Brain microvascular endothelial cell (primary cell): ENCODE data around the gene NCOA5.

ENCODE experiments used
- DNase-seq: peaks from one replicate; pipeline ENCODE4 v3.0.0-alpha.2; 2020
- H3K27ac ChIP-seq: fragments of 250-450 bp; sonication (Bioruptor Pico); 2 replicates; pipeline ENCODE4 v1.5.1; 2020; ENCODE audit warnings: mild to moderate bottlenecking, moderate library complexity
- H3K27me3 ChIP-seq: fragments of 250-450 bp; sonication (Bioruptor Pico); replicated peaks from 2 replicates; pipeline ENCODE4 v1.5.1; 2020; ENCODE audit warnings: mild to moderate bottlenecking
- H3K36me3 ChIP-seq: fragments of 250-450 bp; sonication (Bioruptor Pico); replicated peaks from 2 replicates; pipeline ENCODE4 v1.5.1; 2020; ENCODE audit warnings: mild to moderate bottlenecking
- H3K4me3 ChIP-seq: 2 replicates; pipeline ENCODE4 v1.5.1; 2011; ENCODE audit warnings: low read depth, mild to moderate bottlenecking, control low read depth, low read length, moderate library complexity
- CTCF ChIP-seq: IDR thresholded peaks from 2 replicates; pipeline ENCODE4 v1.5.1; 2011; ENCODE audit warnings: low read depth, mild to moderate bottlenecking, moderate library complexity, low read length, control low read depth, inconsistent platforms; ENCODE audit errors: missing control alignments
- in situ Hi-C: cut with HindIII; loops from 2 replicates; pipeline ENCODE4 v1.10.0; 2017; ENCODE audit warnings: low sequenced_read_pairs, low pct_ligation_motif_present

Gene NCOA5

DNA sequence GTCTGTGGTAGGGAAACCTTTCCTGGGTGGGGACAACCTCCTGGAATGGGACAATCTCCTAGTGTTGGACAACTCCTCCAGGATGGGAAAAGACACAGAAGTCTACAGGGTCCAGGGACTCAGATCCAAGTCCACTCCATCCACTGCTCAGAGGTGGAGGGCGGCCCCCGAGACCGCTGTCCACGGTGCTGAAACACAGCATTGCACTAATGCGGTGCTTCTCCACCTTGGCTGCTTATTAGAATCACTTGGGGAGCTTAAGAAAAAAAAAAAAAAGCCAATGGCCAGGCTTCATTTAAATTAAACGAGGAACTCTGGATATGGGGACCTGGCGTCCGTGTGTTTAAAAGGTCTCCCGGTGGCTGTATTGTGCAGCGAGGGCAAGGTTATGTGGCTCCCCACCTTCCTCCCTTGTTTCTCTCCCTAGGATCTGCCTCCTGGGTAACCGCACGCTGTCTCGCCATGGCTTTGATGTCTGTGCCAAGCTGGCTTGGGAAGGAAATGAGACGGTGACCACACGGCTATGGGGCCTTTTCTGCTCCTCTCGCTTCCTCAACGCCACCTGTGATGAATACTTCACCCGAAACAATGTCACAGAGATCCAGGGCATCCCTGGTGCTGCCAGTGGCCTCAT lies 48.7 kb downstream of the NCOA5 start:
- DNase-seq: no peak
- in situ Hi-C loops: no loop called here
- no peak for TF ChIP-seq CTCF
- H3K4me3 ChIP-seq: no peak overlapping the region
- no peak overlapping the region for H3K27ac ChIP-seq
- H3K36me3 ChIP-seq: no peaks in the 10 kb centered on the region
- H3K27me3 ChIP-seq: peaks cover 2% of the 10 kb centered on the region

GRCh38 chr20:46037036-46037435 lies 52.7 kb downstream of the NCOA5 start:
- no peaks in the 10 kb centered on the region for H3K36me3 ChIP-seq
- in situ Hi-C loops: no loop called here
- DNase-seq: no peak
- H3K27me3 ChIP-seq: peaks cover 17% of the 10 kb centered on the region
- TF ChIP-seq CTCF: no peak
- no peak overlapping the region for H3K27ac ChIP-seq
- H3K4me3 ChIP-seq: no peak overlapping the region

DNA sequence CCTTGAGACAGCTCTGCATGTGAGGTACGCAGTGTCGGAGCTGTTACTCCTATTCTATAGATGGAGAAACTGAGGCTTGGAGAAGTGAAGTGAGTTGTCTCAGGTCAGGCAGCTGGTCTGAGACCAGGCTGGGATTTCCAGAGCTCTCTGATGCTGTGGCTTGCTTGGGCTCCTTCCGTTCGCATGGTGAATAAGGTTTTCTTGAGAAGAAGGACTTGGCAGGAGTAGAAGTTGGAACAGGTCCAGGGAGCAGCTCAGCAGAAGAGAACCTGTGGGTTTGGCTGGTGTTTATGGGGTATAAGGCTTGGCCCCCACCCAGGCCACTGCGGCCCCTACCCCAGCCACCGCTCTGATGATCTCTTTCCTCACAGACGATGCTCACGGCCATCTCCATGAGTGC lies 53.4 kb downstream of the NCOA5 start:
- Histone ChIP-seq H3K36me3 (no peaks in the 10 kb centered on the region), H3K27me3 (peaks cover 24% of the 10 kb centered on the region), H3K4me3 (no peak overlapping the region), H3K27ac (no peak overlapping the region)
- in situ Hi-C loops: no loop called here
- no peak for TF ChIP-seq CTCF
- DNase-seq: no peak

- TF ChIP-seq CTCF: no peak
- no peak for DNase-seq
- no peaks in the 10 kb centered on the region for H3K36me3 ChIP-seq
- in situ Hi-C loops: no loop called here
- no peak overlapping the region for H3K27ac ChIP-seq
- H3K4me3 ChIP-seq: no peak overlapping the region
- peaks cover 31% of the 10 kb centered on the region for H3K27me3 ChIP-seq
Measured at GRCh38 chr20:46035713-46036112, 54.0 kb downstream of the NCOA5 start.

DNA sequence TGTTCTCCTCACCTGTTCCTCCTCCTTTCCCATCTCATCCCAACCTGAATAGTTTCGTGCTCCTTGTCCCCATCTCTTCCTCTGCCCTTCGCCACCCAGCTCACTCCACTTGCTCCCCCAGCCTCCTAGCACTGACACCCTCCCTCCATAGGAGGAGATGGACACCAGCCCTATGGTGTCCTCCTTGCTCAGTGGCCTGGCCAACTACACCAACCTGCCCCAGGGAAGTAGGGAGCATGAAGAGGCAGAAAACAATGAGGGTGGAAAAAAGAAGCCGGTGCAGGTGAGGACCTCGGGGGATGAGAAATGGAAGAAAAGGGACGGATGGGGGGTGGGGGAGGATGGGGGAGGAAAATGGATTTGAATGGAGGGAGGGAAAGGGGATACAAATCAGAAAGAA lies 54.5 kb downstream of the NCOA5 start:
- DNase-seq: no peak
- H3K27ac ChIP-seq: no peak overlapping the region
- peaks cover 34% of the 10 kb centered on the region for H3K27me3 ChIP-seq
- no peak overlapping the region for H3K4me3 ChIP-seq
- no peaks in the 10 kb centered on the region for H3K36me3 ChIP-seq
- in situ Hi-C loops: no loop called here
- no peak for TF ChIP-seq CTCF

DNA sequence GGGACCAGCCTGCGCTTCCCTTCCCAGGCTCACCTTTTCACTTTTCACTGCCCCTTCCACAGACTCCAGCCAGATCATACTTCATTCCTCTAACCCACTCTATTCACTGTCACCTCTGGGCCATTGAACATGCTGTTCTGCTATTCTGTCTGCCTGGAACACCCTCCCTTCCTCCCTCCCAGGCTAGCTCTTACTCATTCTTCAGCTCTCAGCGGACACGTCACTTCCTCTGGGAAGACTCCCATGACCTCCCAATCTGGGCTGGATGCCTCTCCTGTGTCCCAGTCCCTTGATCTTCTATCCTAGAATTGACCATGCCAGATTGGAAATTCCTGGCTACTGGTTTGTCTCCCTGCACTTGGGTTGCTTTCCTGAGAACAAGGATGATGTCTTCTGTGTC lies 55.7 kb downstream of the NCOA5 start:
- in situ Hi-C loops: no loop called here
- Histone ChIP-seq H3K27me3 (peaks cover 46% of the 10 kb centered on the region), H3K27ac (no peak overlapping the region), H3K36me3 (no peaks in the 10 kb centered on the region), H3K4me3 (no peak overlapping the region)
- TF ChIP-seq CTCF: no peak
- DNase-seq: no peak
